ENCODE measurements around the gene IPCEF1. TPM values are rescaled to one million over a fixed set of nuclear protein-coding genes. Genes with fewer than 3 reads are reported as not detected.

Gene IPCEF1
- total RNA-seq, 2 donors from 2014 or later = 3.0 to 5.7 TPM

- H3K36me3 ChIP-seq (replicated peaks in 1 of 2; ENCODE audit: insufficient read depth in 1 of 2, low read depth in 2 of 2) = no peaks in the 10 kb centered on the region
- 68 to 71% methylated on average over 2 of the region's 2 CpGs for WGBS, 2 donors
- H3K27ac ChIP-seq = no peak overlapping the region
- H3K4me1 ChIP-seq = peaks cover under 1% of the 10 kb centered on the region
- no peak for ATAC-seq
- no peak for DNase-seq
- no peak overlapping the region for H3K4me3 ChIP-seq
- intact Hi-C loops (cut with DNase I) = no loop called here
- no peak for TF ChIP-seq POLR2A (IDR thresholded peaks at IDR 0.05)
- TF ChIP-seq, protein P1, sequence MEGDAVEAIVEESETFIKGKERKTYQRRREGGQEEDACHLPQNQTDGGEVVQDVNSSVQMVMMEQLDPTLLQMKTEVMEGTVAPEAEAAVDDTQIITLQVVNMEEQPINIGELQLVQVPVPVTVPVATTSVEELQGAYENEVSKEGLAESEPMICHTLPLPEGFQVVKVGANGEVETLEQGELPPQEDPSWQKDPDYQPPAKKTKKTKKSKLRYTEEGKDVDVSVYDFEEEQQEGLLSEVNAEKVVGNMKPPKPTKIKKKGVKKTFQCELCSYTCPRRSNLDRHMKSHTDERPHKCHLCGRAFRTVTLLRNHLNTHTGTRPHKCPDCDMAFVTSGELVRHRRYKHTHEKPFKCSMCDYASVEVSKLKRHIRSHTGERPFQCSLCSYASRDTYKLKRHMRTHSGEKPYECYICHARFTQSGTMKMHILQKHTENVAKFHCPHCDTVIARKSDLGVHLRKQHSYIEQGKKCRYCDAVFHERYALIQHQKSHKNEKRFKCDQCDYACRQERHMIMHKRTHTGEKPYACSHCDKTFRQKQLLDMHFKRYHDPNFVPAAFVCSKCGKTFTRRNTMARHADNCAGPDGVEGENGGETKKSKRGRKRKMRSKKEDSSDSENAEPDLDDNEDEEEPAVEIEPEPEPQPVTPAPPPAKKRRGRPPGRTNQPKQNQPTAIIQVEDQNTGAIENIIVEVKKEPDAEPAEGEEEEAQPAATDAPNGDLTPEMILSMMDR (IDR thresholded peaks at IDR 0.05) = no peak
- H3K9me3 ChIP-seq = no peaks in the 10 kb centered on the region
- no peaks in the 10 kb centered on the region for H3K27me3 ChIP-seq
These were observed 234.2 kb downstream of the IPCEF1 start for GRCh38 chr6:154122195-154122925.

DNA sequence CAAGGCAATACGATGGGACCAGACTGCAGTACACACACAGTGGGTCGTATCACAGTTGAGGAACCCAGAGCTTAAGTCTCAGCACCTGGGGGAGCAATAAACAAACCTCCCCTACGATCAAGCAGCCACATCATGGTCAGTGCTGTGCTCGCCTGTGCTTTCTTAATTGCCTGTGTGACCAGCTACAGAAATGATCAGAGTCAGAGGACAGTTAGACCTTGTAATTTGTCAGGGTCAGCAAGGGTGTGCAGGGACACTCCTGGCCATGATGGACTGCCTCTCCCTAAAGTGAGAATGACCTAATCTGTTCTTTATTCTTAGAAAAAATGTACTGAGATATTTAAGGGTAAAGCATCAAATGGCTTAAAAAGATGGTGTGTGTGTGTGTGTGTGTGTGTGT, 239.1 kb downstream of the IPCEF1 start:
- WGBS, 2 donors = 63 to 69% methylated on average over 4 of the region's 4 CpGs
- Histone ChIP-seq H3K27ac (no peak overlapping the region), H3K4me3 (no peak overlapping the region), H3K9me3 (no peaks in the 10 kb centered on the region), H3K27me3 (no peaks in the 10 kb centered on the region), H3K36me3 (replicated peaks in 1 of 2; ENCODE audit: insufficient read depth in 1 of 2, low read depth in 2 of 2) (no peaks in the 10 kb centered on the region), H3K4me1 (no peaks in the 10 kb centered on the region)
- DNase-seq = no peak
- TF ChIP-seq POLR2A (IDR thresholded peaks at IDR 0.05) = no peak
- TF ChIP-seq, protein P1 (IDR thresholded peaks at IDR 0.05) = no peak
- intact Hi-C loops (cut with DNase I) = no loop called here
- no peak for ATAC-seq

GRCh38 chr6:154113392-154113791, 243.2 kb downstream of the IPCEF1 start:
- no peaks in the 10 kb centered on the region for H3K36me3 ChIP-seq (replicated peaks in 1 of 2; ENCODE audit: insufficient read depth in 1 of 2, low read depth in 2 of 2)
- no peaks in the 10 kb centered on the region for H3K27me3 ChIP-seq
- no peak overlapping the region for H3K4me3 ChIP-seq
- intact Hi-C loops (cut with DNase I) = no loop called here
- DNase-seq = no peak
- no peak for ATAC-seq
- H3K4me1 ChIP-seq = no peaks in the 10 kb centered on the region
- no peaks in the 10 kb centered on the region for H3K9me3 ChIP-seq
- 76 to 78% methylated on average over 3 of the region's 3 CpGs for WGBS, 2 donors
- TF ChIP-seq, protein P1 (IDR thresholded peaks at IDR 0.05) = no peak
- TF ChIP-seq POLR2A (IDR thresholded peaks at IDR 0.05) = no peak
- H3K27ac ChIP-seq = no peak overlapping the region

DNA sequence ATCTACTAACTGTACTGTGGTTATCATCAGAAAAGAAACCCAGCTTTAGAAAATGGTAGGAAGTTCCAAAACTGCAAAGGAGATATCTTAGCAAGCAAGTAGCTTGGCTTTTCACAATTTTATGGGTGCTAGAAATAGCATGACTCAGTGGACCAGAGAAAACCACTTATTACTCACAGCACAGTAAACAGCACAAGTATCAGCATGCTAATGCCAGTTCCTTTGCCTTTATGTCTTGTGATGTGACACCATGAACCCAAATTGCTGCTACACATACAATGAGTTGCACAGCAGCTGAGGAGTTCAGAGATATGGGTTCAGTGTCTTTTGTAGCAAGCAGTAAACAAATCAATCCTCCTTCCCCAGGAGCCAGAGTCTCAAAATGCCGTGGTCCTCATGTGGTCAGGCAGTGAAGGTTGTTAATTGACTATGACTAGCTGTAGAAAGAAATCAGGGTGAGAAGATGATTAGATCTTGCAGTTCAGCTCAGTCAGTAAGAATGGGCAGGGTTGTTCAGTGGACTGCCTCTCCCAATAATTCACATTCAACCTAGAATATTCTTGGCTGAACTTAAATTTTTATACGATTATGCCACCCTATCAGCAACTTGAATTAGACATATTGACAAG, 244.3 kb downstream of the IPCEF1 start:
- ATAC-seq = no peak
- 71 to 72% methylated on average over 2 of the region's 2 CpGs for WGBS, 2 donors
- TF ChIP-seq, protein P1 (IDR thresholded peaks at IDR 0.05) = no peak
- no peak for TF ChIP-seq POLR2A (IDR thresholded peaks at IDR 0.05)

More for the DNA sequence above, 244.3 kb downstream of the IPCEF1 start:
- no peak overlapping the region for H3K4me3 ChIP-seq
- H3K27ac ChIP-seq = no peak overlapping the region
- no peaks in the 10 kb centered on the region for H3K36me3 ChIP-seq (replicated peaks in 1 of 2; ENCODE audit: insufficient read depth in 1 of 2, low read depth in 2 of 2)
- H3K4me1 ChIP-seq = no peaks in the 10 kb centered on the region
- DNase-seq = no peak
- H3K27me3 ChIP-seq = no peaks in the 10 kb centered on the region
- intact Hi-C loops (cut with DNase I) = no loop called here
- no peaks in the 10 kb centered on the region for H3K9me3 ChIP-seq
